Measurements from ENCODE around the gene IL5.

DNA sequence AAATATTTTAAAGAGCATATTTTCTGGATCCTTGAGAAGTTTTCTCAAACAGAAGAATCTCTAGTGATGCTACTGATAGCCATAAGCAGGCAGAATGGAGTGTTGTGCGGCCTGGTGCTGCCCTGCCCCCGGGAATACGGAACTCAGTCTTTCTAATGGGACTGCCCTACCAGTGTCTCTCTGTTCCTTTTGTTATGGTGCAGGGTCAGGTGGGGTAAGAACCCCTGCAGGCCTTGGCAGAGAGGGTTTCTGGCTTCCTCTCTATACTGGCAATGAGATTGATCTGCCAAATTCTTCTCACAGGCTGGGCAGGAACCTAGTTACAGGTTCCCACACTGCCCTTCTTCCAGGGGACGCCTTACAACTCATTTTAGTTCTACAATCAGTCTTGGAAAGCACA, 2.6 kb downstream of the IL5 start:
- TF ChIP-seq, protein P1, sequence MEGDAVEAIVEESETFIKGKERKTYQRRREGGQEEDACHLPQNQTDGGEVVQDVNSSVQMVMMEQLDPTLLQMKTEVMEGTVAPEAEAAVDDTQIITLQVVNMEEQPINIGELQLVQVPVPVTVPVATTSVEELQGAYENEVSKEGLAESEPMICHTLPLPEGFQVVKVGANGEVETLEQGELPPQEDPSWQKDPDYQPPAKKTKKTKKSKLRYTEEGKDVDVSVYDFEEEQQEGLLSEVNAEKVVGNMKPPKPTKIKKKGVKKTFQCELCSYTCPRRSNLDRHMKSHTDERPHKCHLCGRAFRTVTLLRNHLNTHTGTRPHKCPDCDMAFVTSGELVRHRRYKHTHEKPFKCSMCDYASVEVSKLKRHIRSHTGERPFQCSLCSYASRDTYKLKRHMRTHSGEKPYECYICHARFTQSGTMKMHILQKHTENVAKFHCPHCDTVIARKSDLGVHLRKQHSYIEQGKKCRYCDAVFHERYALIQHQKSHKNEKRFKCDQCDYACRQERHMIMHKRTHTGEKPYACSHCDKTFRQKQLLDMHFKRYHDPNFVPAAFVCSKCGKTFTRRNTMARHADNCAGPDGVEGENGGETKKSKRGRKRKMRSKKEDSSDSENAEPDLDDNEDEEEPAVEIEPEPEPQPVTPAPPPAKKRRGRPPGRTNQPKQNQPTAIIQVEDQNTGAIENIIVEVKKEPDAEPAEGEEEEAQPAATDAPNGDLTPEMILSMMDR (IDR thresholded peaks at IDR 0.05): no peak
- no peak for TF ChIP-seq POLR2A (IDR thresholded peaks at IDR 0.05)
- TF ChIP-seq EP300 (IDR thresholded peaks at IDR 0.05): no peak
